GM19395 (cell line): ENCODE data around the gene PPP1R14C.

Source experiments
- ATAC-seq: cut with Tn5 transposase; IDR thresholded peaks from one replicate; pipeline ENCODE4 v1.9.1; 2021; ENCODE audit warnings: mild to moderate bottlenecking, moderate library complexity; ENCODE audit not compliant: unreplicated experiment

Gene PPP1R14C, protein sequence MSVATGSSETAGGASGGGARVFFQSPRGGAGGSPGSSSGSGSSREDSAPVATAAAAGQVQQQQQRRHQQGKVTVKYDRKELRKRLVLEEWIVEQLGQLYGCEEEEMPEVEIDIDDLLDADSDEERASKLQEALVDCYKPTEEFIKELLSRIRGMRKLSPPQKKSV

DNA sequence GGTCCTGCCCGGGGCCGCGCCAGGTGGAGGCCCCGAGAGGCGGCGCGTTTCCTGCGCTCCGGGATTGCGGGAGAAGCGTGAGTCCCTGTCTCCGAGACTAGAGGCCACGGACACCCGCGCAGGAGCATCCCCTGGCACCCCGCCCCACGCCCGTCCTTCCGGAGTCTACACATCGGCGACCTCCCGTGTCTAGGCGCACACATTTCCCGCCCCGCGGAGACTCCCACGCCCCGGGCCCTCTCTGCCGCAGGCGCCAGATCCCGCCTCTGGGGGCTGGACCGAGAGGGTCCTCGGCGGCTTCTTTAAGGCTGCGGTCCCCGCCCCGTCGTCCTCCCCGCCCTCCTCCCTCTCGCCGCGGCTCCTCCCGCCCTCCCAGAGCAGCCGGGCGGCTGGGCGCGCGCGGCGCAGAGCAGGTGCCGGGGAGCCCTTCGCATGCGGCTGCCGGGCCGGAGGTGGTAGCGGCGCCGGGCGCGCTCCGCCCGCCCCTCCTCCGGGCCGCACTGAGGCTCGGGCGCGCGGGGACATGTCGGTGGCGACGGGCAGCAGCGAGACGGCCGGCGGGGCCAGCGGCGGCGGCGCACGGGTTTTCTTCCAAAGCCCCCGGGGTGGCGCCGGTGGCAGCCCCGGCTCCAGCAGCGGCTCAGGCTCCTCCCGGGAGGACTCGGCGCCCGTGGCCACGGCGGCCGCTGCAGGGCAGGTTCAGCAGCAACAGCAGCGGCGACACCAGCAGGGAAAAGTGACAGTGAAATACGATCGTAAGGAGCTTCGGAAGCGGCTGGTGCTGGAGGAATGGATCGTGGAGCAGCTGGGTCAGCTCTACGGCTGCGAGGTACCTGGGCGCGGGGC, at the start of gene PPP1R14C:
Gene PPP1R14C, plus strand, starts transcription at position 375 of the 846 bp plus-strand sequence. Its CDS starts 149 bp downstream, at position 524.
- ATAC-seq = no peak

DNA sequence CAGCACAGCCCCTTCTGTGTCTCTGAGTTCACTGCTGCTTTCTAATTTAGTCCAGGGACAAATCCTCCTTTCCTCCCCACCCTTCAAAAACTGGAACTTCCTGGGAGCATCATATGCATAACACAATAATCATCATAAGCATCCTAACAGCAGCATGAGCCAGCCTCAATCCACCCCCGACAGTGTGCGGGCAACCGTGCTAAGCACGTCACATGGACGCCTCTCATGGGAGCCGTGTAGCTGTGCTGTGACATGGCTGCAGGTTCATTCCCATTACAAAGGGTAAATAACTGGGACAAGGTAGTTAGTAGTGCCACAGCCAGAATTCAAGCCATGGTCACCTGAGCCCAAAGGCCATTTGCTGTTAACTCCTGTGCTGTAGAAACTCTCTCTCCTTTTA, 49.4 kb upstream of the PPP1R14C start:
- ATAC-seq = no peak

DNA sequence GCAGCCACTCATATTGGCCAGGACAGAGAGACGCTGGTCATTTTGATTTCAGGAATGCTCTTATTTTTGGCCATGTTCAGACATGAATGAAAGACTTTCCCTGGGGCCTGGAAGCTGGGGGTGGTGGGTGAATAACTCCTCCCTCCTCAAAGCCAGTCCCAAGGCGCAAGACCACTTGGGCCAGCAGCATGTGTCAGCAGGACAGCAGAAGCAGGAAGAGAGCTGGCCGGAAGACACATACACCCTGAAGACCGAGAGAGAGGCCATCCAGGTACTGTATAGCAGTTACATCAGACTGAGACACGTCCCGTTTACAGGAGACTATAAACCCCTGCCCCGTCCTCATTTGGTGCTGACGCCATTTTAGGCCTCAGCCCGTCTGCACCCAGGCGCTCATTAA, 44.7 kb upstream of the PPP1R14C start:
- ATAC-seq = no peak

DNA sequence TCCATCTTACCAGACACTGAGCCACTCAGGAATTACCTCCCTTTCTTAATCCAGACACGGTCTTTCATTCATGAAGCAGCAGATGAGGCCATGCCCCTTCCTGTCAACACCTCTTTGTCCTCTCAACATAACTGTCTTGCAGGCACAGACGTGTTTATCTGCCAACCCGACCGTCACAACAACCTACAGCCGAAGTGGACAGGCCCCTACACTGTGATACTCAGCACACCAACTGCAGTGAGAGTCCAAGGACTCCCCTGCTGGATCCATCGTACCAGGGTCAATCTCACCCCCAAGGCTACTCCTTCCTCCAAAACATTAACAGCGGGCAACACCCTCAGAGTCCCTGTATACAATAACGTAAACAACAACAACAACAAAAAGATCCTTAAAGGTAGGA, 43.3 kb upstream of the PPP1R14C start:
- no peak for ATAC-seq

DNA sequence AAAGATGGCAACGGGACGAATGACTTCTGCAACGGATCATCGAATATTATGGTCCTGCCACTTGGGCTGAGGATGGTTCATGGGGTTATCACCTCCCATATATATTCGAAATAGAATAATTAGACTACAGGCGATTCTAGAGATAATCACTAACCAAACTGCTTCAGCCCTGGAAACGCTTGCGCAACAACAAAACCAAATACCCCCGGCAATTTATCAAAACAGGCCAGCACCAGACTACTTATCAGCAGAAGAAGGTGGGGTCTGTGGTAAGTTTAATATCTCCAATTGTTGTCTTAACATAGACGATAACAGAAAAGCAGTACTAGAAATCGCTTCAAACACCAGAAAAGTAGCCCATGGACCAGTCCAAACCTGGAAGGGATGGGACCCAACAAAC, 42.9 kb upstream of the PPP1R14C start:
- ATAC-seq = no peak

DNA sequence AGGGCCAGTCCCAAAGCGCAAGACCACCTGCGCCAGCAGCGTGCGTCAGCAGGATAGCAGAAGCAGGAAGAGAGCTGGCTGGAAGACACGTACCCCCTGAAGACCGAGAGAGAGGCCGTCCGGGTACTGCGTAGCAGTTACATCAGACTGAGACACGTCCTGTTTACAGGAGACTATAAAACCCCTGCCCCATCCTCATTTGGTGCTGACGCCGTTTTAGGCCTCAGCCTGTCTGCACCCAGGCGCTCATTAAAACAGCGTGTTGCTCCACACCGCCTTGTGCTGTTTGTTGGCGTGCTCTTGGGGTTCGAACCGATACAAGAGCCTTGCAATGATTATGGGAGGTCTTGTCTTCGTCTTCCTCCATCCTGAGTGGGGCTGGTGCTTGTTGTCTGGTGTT, 42.1 kb upstream of the PPP1R14C start:
- ATAC-seq = no peak

DNA sequence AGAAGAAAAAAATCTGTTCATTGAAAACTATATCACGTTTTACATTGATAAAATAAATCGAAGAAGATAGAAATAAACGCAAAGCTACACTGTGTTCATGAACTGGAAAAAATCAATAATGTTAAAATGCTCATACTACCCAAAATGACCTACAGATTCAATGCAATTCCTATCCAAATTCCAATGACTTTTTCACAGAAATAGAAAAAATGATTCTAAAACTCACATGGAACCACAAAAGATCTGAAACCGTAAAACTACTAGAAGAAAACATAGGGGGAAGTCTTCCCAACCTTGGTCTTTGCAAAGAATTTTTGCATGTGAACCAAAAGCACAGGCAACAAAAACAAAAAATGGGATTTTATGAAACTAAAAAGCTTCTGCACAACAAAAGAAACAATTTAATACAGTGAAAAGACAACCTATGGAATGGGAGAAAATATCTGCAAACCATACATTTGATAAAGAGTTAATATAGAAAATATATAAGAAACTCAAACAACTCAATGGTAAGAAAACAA, 40.0 kb upstream of the PPP1R14C start:
- ATAC-seq = no peak

DNA sequence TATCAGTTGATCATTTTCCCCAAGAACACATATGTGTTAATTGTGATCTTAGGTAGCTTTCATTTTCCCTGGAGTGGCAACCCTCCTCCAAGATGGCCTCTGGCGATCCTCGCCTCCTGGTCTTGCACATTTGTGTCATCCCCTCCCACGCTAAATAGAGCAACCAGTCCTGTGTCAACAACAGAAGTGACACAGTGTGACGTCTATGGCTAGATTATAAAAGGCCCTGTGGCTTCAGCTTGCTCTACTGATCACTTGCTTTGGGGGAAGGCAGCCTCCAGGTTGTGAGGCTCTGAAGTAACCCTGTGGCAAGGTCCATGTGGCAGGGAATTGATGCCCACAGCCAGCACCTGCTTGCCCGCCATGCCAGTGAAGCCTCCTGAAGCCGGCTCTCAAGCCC, 30.6 kb upstream of the PPP1R14C start:
- no peak for ATAC-seq

DNA sequence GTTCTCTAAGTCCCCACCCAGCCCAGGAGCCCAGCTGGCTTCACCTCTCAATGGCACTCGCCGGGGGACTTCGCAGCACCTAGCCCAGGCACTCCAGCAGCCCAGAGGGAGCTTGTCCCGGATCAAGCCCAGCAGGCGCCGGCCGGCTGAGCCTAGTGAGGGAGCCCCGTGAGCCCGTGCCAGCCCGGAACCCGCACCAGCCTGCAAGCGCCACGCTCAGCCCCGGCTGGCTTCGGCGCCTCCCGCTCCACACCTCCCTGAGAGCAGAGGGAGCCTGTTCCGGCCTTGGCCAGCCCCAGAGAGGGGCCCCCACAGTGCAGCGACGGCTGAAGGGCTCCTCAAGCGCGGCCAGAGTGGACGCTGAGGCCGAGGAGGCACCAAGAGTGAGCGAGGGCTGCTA, 27.1 kb upstream of the PPP1R14C start:
- ATAC-seq = no peak

DNA sequence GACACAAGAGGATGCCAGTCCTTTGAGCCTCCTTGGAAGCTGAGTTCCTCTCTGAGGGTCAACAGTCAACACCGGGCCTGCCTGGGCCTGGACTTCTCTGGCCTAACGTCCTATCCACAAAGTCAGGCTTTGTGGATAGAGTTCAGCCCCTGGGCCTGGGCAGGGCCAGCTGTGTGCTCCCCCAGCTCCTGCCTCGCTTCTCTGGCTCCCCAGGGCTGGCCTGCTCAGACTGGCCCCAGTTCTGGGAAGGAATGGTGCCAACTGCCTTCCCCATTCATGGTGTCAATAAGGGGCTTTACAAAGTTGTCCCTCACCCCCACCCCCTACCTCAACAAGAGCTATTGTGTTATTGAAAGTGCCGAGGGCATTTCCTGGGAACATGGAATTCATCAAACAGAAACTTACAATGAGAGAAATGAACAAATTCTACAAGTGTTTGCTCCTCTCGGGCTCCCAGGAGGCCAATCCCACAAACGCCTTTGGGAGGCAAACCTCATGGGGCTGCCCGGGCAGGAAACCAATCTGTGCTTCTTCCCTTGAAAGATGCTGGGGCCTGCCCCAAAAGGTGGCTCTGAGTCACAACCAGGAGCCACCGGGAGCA, 26.5 kb upstream of the PPP1R14C start:
- ATAC-seq = no peak

DNA sequence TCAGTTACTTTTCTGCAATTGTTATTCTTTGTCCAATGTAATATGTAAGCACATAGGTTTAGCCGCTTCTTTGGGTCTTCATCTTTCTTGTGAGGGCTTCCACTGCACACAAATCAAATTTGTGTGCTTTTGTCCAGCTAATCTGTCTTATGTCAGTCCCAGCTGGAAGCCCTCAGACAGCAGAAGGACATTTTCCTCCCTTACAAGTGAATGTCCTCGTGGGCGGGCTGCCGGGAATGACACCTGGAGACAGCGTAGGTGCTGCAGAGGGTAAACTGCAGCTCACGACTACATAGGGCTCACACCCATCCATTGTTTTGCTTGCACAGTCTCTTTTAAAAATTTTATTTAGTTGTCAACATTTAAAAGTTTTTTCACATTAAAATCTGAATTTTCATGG, 24.6 kb upstream of the PPP1R14C start:
- ATAC-seq = no peak

DNA sequence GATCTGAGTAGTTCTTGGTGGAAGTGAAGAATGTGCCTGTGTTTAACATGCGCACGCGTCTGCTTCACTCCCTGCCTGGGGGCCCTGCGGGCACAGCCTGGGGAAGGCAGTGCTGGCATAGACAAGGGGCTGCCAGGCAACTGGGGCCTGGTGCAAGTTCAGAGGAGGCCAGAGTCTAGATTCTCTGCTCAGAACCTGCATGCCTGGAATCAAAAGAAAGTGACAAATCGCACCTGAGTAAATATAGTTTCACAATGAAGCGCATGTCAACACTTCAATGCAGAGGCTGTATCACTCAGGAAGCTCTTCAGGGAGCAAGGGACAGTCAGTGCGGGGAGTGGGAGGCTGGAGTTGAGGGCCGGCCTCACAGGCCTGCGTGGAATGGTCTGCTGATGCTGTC, 24.2 kb upstream of the PPP1R14C start:
- ATAC-seq = no peak

DNA sequence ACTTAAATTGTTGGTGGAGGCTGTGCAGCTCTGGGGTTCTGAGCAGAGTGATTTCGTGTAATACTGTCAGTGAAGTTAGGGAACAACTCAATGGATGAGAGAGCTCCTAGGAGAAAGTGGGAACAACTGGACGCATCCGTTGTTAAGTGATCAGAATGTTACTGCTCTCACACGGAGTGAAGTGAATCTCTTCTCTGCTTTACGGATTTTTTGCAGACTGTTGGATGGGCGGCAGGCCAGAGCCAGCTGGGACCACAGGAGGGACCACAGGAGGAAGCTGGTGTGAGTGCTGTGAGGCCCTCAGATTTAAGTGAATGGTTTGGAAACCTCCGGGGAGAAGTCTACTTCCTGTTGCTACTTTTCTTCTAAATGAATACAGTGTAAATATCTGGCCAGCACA, 23.7 kb upstream of the PPP1R14C start:
- ATAC-seq = no peak

DNA sequence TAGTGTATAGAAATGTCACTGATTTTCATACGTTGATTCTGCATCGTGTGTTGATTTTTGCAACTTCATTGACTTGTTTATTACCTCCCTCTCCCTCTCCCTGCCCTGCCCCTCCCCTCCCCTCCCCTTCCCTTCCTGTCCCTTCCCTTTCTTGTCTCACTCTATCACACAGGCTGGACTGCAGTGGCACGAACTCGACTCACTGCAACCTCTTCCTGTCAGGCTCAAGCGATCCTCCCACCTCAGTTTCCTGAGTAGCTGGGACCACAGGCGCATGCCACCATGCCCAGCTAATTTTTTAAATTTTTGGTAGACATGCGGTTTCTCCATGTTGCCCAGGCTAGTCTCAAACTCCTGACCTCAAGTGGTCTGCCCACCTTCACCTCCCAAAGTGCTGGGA, 19.2 kb upstream of the PPP1R14C start:
- ATAC-seq = no peak

DNA sequence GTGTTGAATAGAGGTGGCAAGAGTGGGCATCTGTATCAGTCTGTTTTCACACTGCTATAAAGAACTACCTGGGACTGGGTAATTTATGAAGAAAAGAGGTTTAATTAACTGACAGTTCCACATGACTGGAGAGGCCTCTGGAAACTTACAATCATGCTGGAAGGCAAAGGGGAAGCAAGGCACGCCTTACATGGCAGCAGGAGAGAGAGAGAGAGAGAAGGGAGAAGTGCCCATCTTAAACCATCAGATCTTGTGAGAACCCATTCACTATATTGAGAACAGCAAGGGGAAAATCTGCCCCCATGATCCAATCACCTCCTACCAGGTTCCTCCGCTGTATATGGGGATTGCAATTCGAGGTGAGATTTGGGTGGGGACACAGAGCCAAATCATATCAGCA, 18.6 kb upstream of the PPP1R14C start:
- ATAC-seq = no peak

DNA sequence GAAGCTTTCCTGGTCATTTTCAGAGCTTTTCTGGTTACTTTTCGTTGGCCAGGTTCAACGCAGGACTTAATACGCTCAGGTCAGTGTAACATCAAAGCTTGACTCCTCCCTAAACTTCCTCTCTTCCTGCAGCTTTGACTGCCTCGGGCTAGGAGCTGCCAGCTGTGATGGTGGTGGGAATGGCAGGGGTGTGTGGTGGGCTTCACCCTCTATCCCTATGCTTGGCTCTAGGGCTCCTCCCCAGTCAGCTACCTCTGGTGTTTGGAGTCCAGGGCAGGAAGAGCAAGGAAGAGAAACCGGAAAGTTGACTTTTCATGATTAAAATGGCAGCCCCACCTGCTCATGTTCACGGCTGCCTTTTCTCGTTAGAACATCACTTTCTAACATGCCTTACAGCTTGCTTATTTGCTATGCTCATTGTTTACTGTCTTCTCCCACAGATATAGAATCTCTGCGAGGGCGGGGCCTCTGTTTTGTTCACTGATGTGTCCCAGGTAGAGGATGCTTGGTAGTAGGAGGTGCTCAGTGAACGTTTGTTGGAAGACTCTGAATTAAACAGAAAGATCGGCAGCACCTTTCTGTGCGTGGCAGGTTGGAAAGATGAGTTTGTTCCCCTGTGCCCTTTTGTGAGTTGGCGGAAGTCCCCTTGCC, 16.1 kb upstream of the PPP1R14C start:
- no peak for ATAC-seq

DNA sequence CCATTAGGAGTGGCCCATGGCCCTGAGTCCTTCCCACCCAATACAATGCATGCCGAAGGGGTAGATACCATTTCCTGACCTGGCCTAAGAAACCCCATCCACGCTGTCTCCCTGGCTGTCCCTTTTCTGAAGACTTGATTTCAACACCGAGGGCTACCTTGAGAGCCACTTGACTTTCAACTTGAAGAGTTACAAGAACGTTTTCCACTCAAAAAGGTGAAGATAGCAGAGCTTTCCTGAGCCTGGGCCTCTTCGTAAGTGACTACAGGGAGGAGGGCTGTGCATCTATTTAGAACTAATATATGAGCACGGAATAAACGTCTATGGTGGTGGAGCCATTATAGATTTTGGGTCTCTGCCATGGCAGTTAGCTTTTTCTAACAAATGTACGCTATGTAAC, 14.4 kb upstream of the PPP1R14C start:
- ATAC-seq = no peak

DNA sequence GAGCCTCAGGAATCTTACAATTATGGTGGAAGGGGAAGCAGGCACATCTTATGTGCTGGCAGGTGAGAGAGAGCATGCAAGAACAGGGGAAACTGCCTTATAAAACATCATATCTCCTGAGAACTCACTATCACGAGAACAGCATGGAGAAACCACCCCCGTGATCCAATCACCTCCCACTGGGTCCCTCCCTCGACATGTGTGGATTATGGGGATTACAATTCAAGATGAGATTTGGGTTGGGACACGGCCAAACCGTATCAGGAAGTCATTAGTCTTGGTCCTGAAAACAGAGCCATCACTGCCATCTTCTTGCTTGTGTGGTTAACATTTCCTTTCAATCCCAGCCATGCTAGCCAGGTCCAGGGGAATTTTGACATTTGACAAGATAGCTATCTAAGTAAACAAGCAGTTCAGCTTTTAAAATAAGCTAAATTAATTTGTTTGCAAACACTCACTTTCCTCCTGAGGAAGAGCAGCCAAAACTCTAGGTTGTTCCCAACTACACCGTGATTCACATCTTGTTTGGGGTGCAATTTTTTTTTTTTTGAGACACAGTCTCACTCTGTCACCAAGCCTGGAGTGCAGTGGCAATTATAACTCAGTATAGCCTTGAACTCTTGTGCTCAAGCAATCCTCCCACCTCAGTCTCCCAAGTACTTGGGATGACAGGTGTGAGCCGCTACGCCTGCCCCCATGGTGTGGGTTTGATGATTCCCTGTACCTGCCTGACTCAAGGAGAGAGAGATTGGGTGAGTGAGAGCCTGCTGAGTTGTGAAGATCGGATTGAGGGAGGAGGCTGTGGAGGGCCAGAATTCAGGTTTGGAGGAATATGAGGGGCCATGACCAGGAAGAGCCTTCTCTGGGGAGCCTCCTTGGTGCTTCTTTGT, 13.0 kb upstream of the PPP1R14C start:
- ATAC-seq = no peak

DNA sequence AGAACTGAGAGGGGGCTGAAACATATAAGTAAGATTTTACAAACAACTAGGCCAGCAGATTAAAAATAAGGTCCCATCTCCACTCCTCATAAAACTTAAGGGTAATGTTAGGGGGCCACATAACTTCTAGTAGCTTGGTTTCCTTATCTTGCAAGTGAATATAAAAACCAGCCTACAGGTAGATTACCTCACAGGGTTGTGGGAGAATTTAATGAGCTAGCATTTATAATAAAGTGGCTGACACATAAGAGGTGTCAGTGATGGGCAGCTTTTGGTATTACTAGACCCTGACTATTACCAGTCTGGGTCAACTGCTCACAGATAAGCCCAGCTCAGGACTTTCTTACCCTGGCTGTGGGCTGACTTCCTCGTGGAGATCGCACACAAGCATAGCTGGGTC, 9.2 kb upstream of the PPP1R14C start:
- ATAC-seq = no peak

DNA sequence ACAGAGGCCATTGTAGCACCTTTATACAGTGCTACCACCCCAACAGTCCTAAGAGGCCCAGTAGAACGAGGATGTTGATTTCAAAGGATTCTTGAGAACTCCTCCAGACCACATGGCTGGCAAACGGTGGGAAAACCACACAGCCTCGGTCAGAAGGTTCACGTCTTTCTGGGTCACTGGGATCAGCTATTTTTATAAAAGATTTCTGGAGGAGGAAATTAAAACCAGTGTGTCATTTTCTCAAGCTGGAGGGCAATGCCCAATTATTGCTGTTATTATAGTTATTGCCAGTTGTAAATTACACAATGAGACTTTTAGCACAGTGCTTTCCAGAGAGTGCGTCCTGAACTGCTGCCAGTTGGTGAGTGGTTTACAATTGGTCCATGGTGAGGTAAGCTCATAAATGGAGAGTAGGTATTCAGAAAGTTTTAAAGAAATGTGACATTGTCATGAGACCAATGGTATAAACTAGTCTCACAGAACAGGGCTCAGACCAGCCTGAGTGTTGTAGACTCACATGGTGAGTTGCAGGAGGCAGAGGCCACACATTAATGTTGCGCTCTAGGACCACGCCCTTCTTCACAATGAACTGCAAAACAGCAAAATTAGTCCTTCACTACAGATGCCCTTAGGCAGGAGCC, 8.4 kb upstream of the PPP1R14C start:
- ATAC-seq = no peak
